HT1080 (cell line): ENCODE measurements around the gene PARP16. TPM values are rescaled to one million over a fixed set of nuclear protein-coding genes. Genes with fewer than 3 reads are reported as not detected.
A peak's percentile ranks its signal among the peaks of the same experiment; 100 is the strongest.

Experiments
- DNase-seq: peaks from one replicate; pipeline ENCODE4 v3.0.0-alpha.2; 2015; ENCODE audit warnings: low read depth
- small RNA-seq: library from RNA; depleted of rRNA; stranded (forward); fragments of <200 nt; gene quantifications from one replicate; pipeline ENCODE3, GENCODE V24; 2014
- total RNA-seq: library from RNA; depleted of rRNA; stranded (reverse); fragments of >200 nt; shearing (Covaris generic); gene quantifications from 2 replicates; pipeline ENCODE4 v1.2.3, GENCODE V29; 2014; rRNA removed

Gene PARP16
- total RNA-seq, 1 experiment from 2014 or later = 60.0 TPM

DNA sequence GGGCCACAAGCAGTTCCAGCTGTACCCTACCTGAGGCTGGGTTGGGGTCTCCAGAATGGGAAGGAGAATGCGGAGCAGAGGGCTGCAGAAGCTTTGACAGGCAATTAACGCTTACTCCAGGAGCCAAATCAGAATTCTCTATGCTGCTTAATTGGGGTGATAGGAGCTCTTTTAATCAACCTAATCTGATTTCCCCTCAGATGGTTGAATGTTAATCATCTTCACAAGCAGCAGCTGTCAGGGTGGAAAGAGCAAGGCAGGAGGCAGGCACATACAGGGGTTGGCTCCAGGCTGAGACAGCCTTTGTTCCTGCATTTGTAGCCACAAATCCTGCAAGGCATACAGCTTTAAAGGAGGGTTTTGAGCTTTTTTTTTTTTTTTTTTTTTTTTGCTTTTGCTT, 78.0 kb downstream of the PARP16 start:
- no peak for DNase-seq

Small RNAs within 50 kb of the gene (small RNA-seq; reads per million reads assigned to genes)
- not detected for gene AC068213.1
- gene RNU5A-1 = 254,671 reads per million, percentile 100 among the genes with 10 or more reads in this experiment
- gene RNU5B-1 = 19,690 reads per million, percentile 100 among the genes with 10 or more reads in this experiment
- gene RNU6-686P = not detected
- 0.36 reads per million, percentile 41 among the genes with 10 or more reads in this experiment for gene SNORA24B

Other genes with a start within 250 kb of the PARP16 start
- not detected in 2 replicates for gene SLC51B, start 241.5 kb downstream of the PARP16 start, total RNA-seq
- not detected in 2 replicates for gene RASL12, start 218.9 kb downstream of the PARP16 start, total RNA-seq
- not detected in 2 replicates for gene KBTBD13, start 210.1 kb downstream of the PARP16 start, total RNA-seq
- gene UBAP1L, start 171.7 kb downstream of the PARP16 start, total RNA-seq = 0.37 and 0.47 TPM in 2 replicates
- gene PDCD7, start 153.1 kb downstream of the PARP16 start, total RNA-seq = 15.4 and 16.4 TPM in 2 replicates
- gene CLPX, start 101.5 kb downstream of the PARP16 start, total RNA-seq = 25.7 and 38.8 TPM in 2 replicates
- gene CILP, start 75.4 kb downstream of the PARP16 start, total RNA-seq = 1.1 and 1.2 TPM in 2 replicates
- gene RNU5A-1, start 9.2 kb upstream of the PARP16 start, total RNA-seq = not detected in 2 replicates
- not detected in 2 replicates for gene RNU5B-1, start 17.8 kb upstream of the PARP16 start, total RNA-seq
- gene IGDCC3, start 91.1 kb upstream of the PARP16 start, total RNA-seq = 0.19 TPM in 1 of 2 replicates, not detected in the other
- 0.07 and 0.10 TPM in 2 replicates for gene IGDCC4, start 136.1 kb upstream of the PARP16 start, total RNA-seq
- gene DPP8, start 230.8 kb upstream of the PARP16 start, total RNA-seq = 26.3 and 30.6 TPM in 2 replicates
- 96.0 and 101 TPM in 2 replicates for gene HACD3, start 243.6 kb upstream of the PARP16 start, total RNA-seq